NCI-H2227 treated with DMSO at 0.1 percent for 48 hours (cell line): Measurements from ENCODE around the gene MED23.

Experiments
- DNase-seq: peaks from one replicate; lab custom pipeline; 2025; lab: John Stamatoyannopoulos, UW

The MED23 gene

GRCh38 chr6:131641554-131641953, 13.5 kb upstream of the MED23 start:
- no peak for DNase-seq

GRCh38 chr6:131640576-131640975, 12.5 kb upstream of the MED23 start:
- no peak for DNase-seq

- no peak for DNase-seq
Observed at GRCh38 chr6:131640100-131640499, 12.1 kb upstream of the MED23 start.

- DNase-seq, result no peak
Observed at GRCh38 chr6:131638013-131638412, 10.0 kb upstream of the MED23 start.

- no peak for DNase-seq
Observed at GRCh38 chr6:131636880-131637792, 9.1 kb upstream of the MED23 start, which contains the start of gene ENPP3. Gene ENPP3, plus strand, starts transcription at chr6:131637302. Its CDS starts 83 bp downstream, at chr6:131637385.

- no peak for DNase-seq
Observed at GRCh38 chr6:131635384-131636340, 7.6 kb upstream of the MED23 start.

- DNase-seq, result no peak
Observed at GRCh38 chr6:131631625-131632289, 3.7 kb upstream of the MED23 start.

- DNase-seq, result no peak
Observed at GRCh38 chr6:131629651-131630050, 1.6 kb upstream of the MED23 start.

- DNase-seq, result no peak
Observed at GRCh38 chr6:131628726-131629125, 684 bp upstream of the MED23 start.

GRCh38 chr6:131615275-131615674, 12.8 kb downstream of the MED23 start:
- DNase-seq, result no peak

- no peak for DNase-seq
Observed at GRCh38 chr6:131613296-131613925, 14.6 kb downstream of the MED23 start.

GRCh38 chr6:131602781-131603312, 25.2 kb downstream of the MED23 start:
- no peak for DNase-seq

GRCh38 chr6:131600716-131601115, 27.3 kb downstream of the MED23 start:
- DNase-seq, result no peak

- no peak for DNase-seq
Observed at GRCh38 chr6:131597446-131597845, 30.6 kb downstream of the MED23 start.

- DNase-seq, result no peak
Observed at GRCh38 chr6:131594074-131594473, 34.0 kb downstream of the MED23 start.

- DNase-seq, result no peak
Observed at GRCh38 chr6:131592935-131593334, 35.1 kb downstream of the MED23 start.

- DNase-seq, result no peak
Observed at GRCh38 chr6:131588643-131589042, 39.4 kb downstream of the MED23 start.

- DNase-seq, result no peak
Observed at GRCh38 chr6:131587909-131588308, 40.1 kb downstream of the MED23 start.

GRCh38 chr6:131586543-131586942, 41.5 kb downstream of the MED23 start:
- DNase-seq, result no peak

GRCh38 chr6:131581523-131581922, 46.5 kb downstream of the MED23 start:
- no peak for DNase-seq

- DNase-seq, result no peak
Observed at GRCh38 chr6:131575834-131576478, 52.1 kb downstream of the MED23 start.
